H1 (cell line): ENCODE measurements around the gene PWP2. TPM values are rescaled to one million over a fixed set of nuclear protein-coding genes. Genes with fewer than 3 reads are reported as not detected.

ENCODE experiments used
- CHD1 ChIP-seq: IDR thresholded peaks from 2 replicates; pipeline ENCODE4 v1.6.1; 2012; ENCODE audit warnings: low read depth, low read length, improper control_type of control experiment
- EGR1 ChIP-seq: IDR thresholded peaks from 2 replicates; pipeline ENCODE4 v1.6.1; 2011; ENCODE audit warnings: low read depth, low read length, borderline replicate concordance
- FOSL1 ChIP-seq: IDR thresholded peaks from 2 replicates; pipeline ENCODE4 v1.6.1; 2011; ENCODE audit warnings: mild to moderate bottlenecking, low read depth, low read length, moderate library complexity; ENCODE audit not compliant: insufficient read depth
- KDM4A ChIP-seq: IDR thresholded peaks from one replicate; pipeline ENCODE4 v1.7.1; 2012; ENCODE audit warnings: low read depth, mild to moderate bottlenecking, moderate library complexity, low read length, inconsistent platforms; ENCODE audit not compliant: severe bottlenecking
- NRF1 ChIP-seq: IDR thresholded peaks from 2 replicates; pipeline ENCODE4 v1.6.1; 2011; ENCODE audit warnings: mild to moderate bottlenecking, low read depth, low read length, improper control_type of control experiment
- SP1 ChIP-seq: IDR thresholded peaks from 2 replicates; pipeline ENCODE4 v1.6.1; 2011; ENCODE audit warnings: low read depth, low read length
- polyA plus RNA-seq, 7 experiments: library from polyadenylated mRNA; depleted of rRNA in 3 of 7; stranded (reverse) in 5 of 7; unstranded in 2 of 7; fragments of >200 nt in 5 of 7; fragments of 200-250 nt in 2 of 7; gene quantifications; 1 replicate in 5 of 7; 2 replicates in 1 of 7; 4 replicates in 1 of 7; pipeline versions ENCODE4 v1.2.1 to v1.2.3, GENCODE V29; 2011 to 2013; ENCODE audit warnings: missing spikeins in 2 of 7, mixed read lengths in 2 of 7
- total RNA-seq: library from RNA; stranded (reverse); fragmentation: NEBNext Ultra II Directional; extraction: Animal tissue kit (Norgen Biotek cat#: 25700); gene quantifications from 2 replicates; pipeline ENCODE4 v1.2.1, GENCODE V29; 2021

Gene PWP2
- total and polyA plus RNA-seq, 2 of the 8 experiments (the other 6 are each of a cell fraction or from before 2014, with no cell fraction given), result 4.4 to 6.7 TPM

DNA sequence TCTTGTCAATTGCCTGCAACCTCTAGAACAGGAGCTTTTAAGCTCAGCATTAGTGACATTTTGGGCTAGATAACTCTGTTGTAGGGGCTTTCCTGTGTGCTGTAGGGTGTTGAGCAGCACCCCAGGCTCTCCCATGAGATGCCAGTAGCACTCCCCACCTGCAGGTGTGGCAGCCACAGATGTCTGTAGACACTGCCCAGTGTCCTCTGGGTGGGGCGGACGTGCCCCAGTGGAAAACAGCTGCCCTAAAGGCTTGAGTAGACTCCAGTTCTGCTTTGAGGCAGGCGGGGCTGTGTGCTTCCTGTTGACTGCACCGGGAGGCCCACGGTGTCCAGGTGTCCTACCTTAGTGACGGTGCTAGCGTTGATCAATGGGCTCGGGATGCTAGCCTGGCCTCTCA, 16.9 kb upstream of the PWP2 start (continued):
- TF ChIP-seq NRF1, result no peak
- TF ChIP-seq FOSL1, result no peak
- no peak for TF ChIP-seq EGR1
- no peak for TF ChIP-seq KDM4A
- TF ChIP-seq SP1, result no peak
- no peak for TF ChIP-seq CHD1
